NCI-H1092 treated with DMSO at 0.1 percent for 48 hours (cell line): ENCODE measurements around the gene CHAF1A.

ENCODE experiments used
- DNase-seq: peaks from one replicate; lab custom pipeline; 2025; lab: John Stamatoyannopoulos, UW

CHAF1A gene

GRCh38 chr19:4409123-4409933 lies 6.9 kb downstream of the CHAF1A start:
- DNase-seq, result no peak

DNA sequence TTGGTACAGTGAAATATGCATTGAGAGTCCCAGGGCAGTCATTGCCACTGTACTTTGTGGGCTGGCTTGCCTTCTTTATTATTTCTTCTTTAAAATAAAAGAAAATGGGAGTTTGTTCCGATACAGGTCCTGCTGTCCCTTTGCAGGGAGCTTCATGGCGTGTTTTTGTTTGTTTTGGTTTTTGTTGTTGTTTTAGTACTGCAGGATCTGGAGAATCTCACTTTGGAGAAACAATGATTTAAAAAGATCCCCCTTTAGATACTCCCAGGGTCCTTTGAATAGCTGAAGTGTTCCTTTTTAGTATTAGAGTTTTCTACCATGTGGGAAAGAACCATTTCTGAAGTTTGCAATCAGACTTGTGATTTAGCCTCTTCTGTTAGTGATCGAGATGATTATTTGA lies 11.1 kb downstream of the CHAF1A start:
- DNase-seq, result no peak

DNA sequence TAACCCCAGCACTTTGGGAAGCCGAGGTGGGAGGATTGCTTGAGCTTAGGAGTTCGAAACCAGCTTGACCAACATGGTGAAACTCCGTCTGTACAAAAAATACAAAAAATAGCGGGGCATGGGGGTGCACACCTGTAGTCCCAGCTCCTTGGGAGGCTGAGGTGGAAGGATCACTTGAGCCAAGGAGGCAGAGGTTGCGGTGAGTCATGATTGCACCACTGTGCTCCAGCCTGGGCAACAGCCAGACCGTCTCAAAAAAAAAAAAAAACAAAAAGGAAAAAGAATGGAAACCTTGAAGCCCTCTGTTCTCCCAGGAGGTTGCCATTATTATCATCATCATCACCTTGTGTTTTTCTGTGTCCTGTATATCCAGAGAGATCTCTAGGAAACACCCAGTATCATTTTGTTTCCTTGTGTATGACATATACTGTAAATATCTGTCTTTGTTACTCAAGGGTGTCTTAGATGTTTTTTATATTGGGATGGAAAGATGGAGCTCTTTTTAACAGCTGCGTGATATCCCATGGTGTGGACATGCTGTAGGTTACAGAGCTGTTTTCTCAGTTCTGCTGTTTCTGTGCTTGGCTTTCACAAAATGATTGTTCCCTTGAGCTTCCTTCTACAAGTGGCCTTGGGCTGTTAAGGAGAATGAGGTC lies 11.8 kb downstream of the CHAF1A start:
- DNase-seq, result no peak

- no peak for DNase-seq
Observed at GRCh38 chr19:4414800-4415321, 12.4 kb downstream of the CHAF1A start.

DNA sequence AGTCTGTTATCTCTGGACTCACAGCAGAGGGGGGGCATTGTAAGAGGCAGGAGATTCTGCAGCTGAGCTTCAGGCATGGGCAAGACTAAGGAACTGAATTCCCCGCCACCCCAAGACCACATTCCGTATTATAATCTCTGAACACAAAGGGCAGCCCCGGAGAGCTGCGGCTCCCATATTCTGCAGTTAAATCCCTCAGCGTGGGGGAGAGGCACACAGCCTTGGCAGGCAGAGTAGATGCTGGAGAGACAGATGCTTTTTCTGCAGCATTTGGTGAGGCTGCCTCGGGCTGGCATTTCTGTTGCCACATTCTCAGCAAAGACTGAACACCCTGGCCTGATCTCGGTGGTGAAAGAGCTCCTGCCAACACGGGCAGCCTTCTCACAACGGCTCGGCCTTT lies 12.9 kb downstream of the CHAF1A start:
- DNase-seq, result no peak

DNA sequence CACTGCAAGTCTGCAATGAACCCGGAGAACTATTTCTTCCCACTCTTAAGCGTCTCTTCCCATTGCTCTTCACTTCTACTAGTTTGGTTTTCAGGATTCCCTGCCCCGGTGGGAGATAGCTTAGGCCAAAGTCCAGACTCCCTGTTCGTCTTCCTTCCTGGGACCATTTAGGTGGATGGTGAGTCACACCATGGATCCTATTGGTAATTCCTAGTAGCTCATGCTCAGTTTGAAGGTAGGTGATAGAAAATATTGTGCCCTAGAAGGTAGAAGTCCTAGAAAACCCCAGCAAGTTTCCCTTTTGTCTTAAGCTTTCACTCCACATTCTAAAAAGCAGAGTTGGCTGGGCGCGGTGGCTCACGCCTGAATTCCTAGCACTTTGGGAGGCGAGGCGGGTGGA lies 13.8 kb downstream of the CHAF1A start:
- no peak for DNase-seq

DNA sequence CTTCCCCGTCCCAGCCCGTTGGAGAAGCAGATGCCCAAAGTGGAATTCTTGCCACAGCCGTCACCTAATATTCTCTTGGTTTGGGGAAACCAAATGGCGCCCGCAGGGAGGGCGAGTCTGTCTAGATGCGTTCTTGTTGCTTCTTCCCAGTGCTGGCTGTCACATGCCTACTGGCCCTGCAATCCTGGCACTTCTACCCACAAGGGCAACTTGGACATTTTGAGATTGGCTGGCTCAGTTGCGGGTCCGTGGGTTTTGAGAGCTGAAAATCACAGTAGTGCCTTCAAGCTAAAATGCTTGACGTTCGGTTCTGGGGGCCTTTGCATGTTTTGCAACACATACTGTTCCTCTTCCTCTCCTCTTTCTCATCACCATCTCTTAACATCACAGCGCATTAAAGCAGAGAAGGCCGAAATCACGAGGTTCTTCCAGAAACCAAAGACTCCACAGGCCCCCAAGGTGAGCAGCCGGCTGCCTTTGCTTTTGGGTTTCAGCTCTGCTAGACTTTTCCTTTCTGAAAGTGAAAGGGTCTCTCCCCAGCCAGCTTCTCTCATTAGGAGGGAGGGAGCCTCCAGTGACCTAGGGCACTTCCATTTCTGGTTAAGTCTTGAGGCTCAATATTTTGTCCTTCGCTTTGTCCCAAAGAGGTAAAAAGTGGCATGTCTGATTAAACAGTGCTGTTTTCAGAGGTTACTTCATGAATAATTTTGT lies 21.1 kb downstream of the CHAF1A start:
- DNase-seq, result no peak

- no peak for DNase-seq
Observed at GRCh38 chr19:4425537-4425936, 23.1 kb downstream of the CHAF1A start.

GRCh38 chr19:4428326-4428975 lies 26.0 kb downstream of the CHAF1A start:
- DNase-seq, result no peak

GRCh38 chr19:4429256-4429655 lies 26.8 kb downstream of the CHAF1A start:
- no peak for DNase-seq

DNA sequence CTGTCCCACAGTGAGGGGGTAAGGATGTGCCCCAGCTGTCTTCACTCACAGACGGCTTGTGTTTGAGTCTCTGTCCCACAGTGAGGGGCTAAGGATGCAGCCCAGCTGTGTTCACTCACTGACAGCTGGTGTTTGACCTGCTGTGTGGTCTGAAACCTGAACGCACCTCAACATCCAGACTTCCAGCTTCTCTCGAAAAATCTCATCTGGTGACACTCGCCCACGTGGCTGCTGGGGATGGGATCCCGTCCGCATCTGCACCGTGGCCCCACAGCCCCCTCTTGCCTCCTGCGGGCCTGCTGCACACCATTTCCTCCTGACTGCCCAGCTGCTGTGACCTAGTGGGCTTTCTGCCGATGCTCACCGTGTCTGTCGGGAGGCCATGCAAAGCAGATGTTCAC lies 27.3 kb downstream of the CHAF1A start:
- no peak for DNase-seq

DNA sequence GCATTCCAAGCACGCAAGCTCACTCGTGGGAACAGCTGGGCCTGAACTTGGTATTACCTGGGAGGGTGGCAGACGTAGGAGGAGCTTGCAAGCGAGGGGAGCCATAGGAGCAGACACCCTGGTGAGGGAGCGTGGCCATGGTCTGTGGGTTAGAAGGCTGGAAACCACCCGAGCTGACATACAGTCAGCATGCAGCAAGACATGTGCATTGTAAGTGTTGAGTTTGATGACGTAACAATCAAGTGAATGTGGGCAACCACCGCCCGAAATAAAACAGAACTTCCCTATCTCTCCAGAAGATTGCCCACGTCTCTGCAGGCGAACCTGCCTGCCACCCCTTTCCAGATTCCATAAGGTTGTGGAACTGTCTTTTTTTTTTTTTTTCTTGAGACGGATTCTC lies 28.3 kb downstream of the CHAF1A start:
- DNase-seq, result no peak

GRCh38 chr19:4431296-4431695 lies 28.9 kb downstream of the CHAF1A start:
- DNase-seq, result no peak

GRCh38 chr19:4431808-4432674 lies 29.6 kb downstream of the CHAF1A start:
- DNase-seq, result no peak

- DNase-seq, result no peak
Observed at GRCh38 chr19:4432918-4433506, 30.6 kb downstream of the CHAF1A start.

- DNase-seq, result no peak
Observed at GRCh38 chr19:4434391-4434790, 32.0 kb downstream of the CHAF1A start.

DNA sequence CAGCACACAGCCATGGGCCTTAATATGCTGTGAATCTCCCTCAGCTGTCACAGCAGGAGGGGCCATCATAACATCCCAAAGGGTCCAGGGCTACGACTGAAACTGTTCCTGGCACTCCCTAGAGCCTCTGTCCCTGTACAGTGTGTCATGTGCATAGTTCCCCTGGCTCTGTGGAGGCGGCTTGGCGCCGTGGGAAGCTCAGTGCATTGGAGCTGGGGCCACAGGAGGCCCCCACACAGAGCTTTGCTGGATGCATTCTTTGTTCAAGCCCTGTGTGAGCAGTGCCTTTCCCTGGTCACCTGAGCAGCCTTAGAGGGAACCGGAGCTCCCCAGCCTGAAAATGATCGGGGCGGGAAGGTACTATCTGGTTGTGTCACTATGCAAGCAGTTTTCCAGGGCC lies 33.8 kb downstream of the CHAF1A start:
- DNase-seq, result no peak

- no peak for DNase-seq
Observed at GRCh38 chr19:4437103-4437502, 34.7 kb downstream of the CHAF1A start.

- no peak for DNase-seq
Observed at GRCh38 chr19:4439243-4439642, 36.8 kb downstream of the CHAF1A start.

DNA sequence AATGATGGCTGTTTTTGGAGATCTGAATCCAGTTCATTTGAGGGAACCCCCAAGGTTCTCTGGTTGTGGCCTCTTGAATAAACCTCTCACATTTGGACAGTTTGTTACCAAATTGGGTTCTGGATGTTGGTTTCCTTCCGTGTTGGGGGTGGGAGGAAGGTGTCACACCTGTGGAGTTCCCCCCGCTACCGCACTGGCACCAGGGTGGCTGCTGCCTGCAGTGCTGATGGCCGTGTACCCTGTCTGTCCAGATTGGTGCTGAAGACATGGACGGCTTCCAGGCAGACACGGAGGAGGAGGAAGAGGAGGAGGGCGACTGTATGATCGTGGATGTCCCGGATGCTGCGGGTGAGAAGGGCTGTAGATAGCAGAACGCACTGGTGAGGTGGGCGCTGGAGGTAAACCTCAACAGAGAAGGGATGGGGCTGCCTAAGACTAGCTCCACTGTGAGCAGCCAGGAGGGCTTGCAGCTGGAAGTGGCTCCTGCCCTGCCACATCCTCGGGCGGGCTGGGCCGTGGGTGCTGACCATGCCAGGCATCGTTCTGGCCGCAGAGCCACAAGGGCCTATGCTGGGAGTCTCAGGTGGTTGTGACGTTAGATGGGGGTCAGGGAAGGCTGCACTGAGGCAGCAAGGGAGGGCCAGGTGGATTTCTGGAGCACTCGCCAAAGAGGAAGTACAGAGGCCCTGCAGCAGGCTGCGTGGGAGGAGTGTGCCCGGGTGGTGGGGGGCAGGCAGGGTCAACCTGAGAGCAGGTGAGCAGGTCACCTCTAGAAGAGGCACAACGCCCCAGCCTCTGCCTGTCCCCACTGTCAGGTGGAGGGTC lies 39.8 kb downstream of the CHAF1A start:
- no peak for DNase-seq
